ENCODE results near the gene FHOD1.

DNA sequence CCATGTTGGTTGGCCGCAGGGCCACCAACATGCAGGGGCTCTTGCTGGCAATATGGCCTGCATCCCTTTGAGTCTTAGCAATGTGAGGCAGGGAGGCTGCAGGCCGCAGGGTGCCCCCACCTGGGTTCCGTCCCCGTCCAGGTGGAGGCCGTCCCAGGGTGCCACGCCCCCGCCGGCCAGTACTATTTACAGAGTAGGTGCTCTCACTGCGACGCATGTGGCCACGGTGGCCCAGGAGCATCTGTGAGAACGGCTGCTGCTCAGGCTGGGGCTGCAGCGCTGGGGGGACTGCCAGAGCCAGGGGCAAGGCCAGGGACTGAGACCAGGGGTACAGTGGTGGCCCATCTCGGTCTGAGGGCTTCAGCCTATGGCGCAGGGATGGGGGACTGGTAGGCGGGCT is 67.1 kb downstream of the FHOD1 start:
- no peak for TF ChIP-seq GATA2 (IDR thresholded peaks at IDR 0.05; ENCODE audit: low read depth, low read length)
- TF ChIP-seq GATA3 (IDR thresholded peaks at IDR 0.05; ENCODE audit: low read depth, low read length): no peak

Data from SH-SY5Y (cell line).